Measurements from ENCODE around the gene GGCX. TPM values are rescaled to one million over a fixed set of nuclear protein-coding genes. Genes with fewer than 3 reads are reported as not detected.

GGCX gene
- total and polyA plus RNA-seq, 2 of the 13 experiments (the other 11 are each of a cell fraction or from before 2014, with no cell fraction given), result 72.5 to 103 TPM

GRCh38 chr2:85589982-85590791, 28.9 kb upstream of the GGCX start (continued):
- TF ChIP-seq CHCHD3 (CRISPR knock-in tag; IDR thresholded peaks at IDR 0.05) (no peak), MEF2D (CRISPR knock-in tag; IDR thresholded peaks at IDR 0.05) (peak; percentile 76; the same call in 1 of the 2 replicates), ZNF777 (CRISPR knock-in tag; IDR thresholded peaks at IDR 0.05) (no peak), YEATS2 (CRISPR knock-in tag; IDR thresholded peaks at IDR 0.05; ENCODE audit: borderline replicate concordance) (peak; percentile 40; the same call in 1 of the 2 replicates), ZNF431 (CRISPR knock-in tag; IDR thresholded peaks at IDR 0.05; ENCODE audit: borderline replicate concordance, low read depth) (0 out of 2 replicates have a peak, but pooled peaks have one; percentile 66), GABPB1 (CRISPR knock-in tag; IDR thresholded peaks at IDR 0.05) (0 out of 2 replicates have a peak, but pooled peaks have one; percentile 1), CEBPG (CRISPR knock-in tag; IDR thresholded peaks at IDR 0.05) (peak; percentile 13; the same call in 1 of the 2 replicates), ZUFSP (CRISPR knock-in tag; IDR thresholded peaks at IDR 0.05; ENCODE audit: borderline replicate concordance) (no peak), TCF7 (IDR thresholded peaks at IDR 0.05; ENCODE audit: low read depth) (peak; percentile 37; the same call in 1 of the 2 replicates), THRA (CRISPR knock-in tag; IDR thresholded peaks at IDR 0.05; ENCODE audit: borderline replicate concordance) (no peak), NFAT5 (CRISPR knock-in tag; IDR thresholded peaks at IDR 0.05) (no peak), FOXO1 (CRISPR knock-in tag; IDR thresholded peaks at IDR 0.05) (peak; percentile 84; the same call in 1 of the 2 replicates), HBP1 (CRISPR knock-in tag; IDR thresholded peaks at IDR 0.05; ENCODE audit: low read depth) (0 out of 2 replicates have a peak, but pooled peaks have one; percentile 3), ZBTB34 (CRISPR knock-in tag; IDR thresholded peaks at IDR 0.05) (no peak), NRL (CRISPR knock-in tag; IDR thresholded peaks at IDR 0.05; ENCODE audit: borderline replicate concordance) (no peak)

All from HepG2 (cell line).